NCI-H146 treated with DMSO at 0.1 percent for 48 hours (cell line): ENCODE data around the gene RBM42.
A peak's percentile ranks its signal among the peaks of the same experiment; 100 is the strongest.
"Not testable (repeated sequence)": the region's sequence is repeated elsewhere in the genome, so short reads cannot be mapped to it uniquely, and the experiment has no call there.

Source experiments
- DNase-seq: peaks from one replicate; lab custom pipeline; 2025; ENCODE audit not compliant: unreplicated experiment; lab: John Stamatoyannopoulos, UW

Gene RBM42

DNA sequence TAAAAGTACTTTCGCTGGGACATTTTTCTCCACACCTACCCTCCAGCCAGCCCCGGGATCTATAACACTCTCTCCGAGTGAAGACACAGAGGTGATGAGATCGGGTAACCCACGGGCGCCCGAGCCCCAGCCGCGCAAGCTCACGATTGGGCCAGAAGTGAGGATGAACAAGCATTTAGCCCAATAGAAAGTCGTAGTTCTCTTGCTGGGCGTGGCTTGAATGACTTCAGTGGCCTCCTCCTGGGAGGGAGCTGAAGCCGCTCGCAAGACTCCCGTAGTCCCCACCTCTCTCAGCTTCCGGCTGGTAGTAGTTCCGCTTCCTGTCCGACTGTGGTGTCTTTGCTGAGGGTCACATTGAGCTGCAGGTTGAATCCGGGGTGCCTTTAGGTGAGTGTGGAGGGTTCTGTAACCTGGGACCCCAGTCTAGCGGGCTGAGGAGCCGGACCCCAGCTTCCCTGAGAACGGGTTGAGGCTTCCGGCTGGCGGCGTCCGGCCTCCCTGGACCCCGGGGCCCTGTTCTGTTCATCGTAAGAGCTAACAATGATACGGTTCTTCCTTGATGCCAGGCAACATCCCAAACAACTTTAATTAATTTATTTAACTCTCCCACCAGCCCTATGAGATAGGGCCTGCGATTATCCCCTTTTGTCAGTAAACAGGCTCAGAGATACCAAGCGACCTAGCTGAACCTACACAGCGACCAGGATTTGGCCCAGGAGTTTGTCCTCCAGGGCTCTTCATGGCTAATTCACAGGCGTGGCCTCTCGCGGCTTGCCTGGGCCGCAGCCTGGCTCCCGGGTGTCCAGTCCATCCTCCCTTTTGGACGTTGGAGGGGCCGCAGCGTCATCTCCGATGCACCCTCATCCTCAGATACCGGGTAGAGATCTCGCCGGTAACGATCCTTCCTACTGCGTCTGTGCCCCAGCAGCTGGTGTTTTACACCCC is 19.5 kb downstream of the RBM42 start, which contains the start of gene COX6B1:
Gene COX6B1, plus strand, starts transcription at position 307 of the 945 bp plus-strand sequence. CDS start 2,921 bp downstream, outside the sequence.
- DNase-seq = peak; percentile 98

GRCh38 chr19:35650581-35650980 is 21.7 kb downstream of the RBM42 start:
- no peak for DNase-seq

DNA sequence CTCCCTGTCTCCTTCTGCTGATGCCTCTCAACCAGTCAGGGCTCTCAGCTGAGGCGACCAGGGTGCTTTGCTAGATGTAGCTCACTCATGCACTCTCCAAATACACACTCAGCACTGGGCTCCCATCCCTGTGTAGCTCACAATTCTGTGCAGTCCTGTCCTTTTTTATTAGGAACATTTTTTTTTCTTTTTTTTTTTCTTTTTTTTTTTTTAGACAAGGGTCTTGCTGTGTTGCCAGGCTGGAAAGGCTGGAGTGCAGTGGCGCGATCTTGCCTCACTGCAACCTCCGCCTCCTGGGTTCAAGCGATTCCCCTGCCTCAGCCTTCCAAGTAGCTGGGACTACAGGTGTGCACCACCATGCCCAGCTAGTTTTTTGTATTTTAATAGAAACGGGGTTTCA is 26.0 kb downstream of the RBM42 start:
- DNase-seq = not testable (repeated sequence)

- no peak for DNase-seq
Observed at GRCh38 chr19:35655600-35655999, 26.8 kb downstream of the RBM42 start.

DNA sequence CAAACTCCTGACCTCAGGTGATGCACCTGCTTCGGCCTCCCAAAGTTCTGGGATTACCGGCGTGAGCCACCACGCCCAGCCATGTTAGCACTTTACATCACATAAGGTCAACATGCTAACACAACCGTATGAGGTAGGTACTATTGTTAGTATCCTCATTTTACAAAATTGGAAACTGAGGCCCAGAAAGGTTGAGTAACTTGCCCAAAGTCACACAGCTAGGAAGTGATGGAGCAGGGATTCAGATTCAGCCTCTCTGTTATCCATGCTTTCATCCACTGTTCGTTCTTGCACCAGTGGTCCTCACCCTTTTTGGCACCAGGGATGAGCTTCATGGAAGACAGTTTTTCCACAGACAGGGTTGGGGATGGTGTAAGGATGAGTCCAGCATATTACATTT is 27.9 kb downstream of the RBM42 start:
- no peak for DNase-seq

GRCh38 chr19:35657904-35658700 is 29.3 kb downstream of the RBM42 start:
- no peak for DNase-seq

DNA sequence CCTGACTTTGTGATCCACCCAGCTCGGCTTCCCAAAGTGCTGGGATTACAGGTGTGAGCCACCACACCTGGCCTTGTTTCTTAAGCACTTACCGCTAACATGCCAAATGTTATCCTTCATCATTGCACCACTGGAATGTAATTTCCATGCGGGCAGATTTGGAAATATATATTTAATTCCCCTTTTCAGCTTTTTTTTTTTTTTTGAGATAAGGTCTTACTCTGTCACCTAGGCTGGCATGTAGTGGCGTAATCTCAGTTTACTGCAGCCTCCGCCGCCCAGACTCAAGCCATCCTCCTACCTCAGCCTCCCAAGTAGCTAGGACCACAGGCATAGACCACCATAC is 33.1 kb downstream of the RBM42 start:
- no peak for DNase-seq

- no peak for DNase-seq
Observed at GRCh38 chr19:35663981-35664380, 35.1 kb downstream of the RBM42 start.

- DNase-seq = no peak
Observed at GRCh38 chr19:35665157-35665556, 36.3 kb downstream of the RBM42 start.

GRCh38 chr19:35665604-35666003 is 36.8 kb downstream of the RBM42 start:
- no peak for DNase-seq

- DNase-seq = no peak
Observed at GRCh38 chr19:35666251-35666913, 37.5 kb downstream of the RBM42 start, which contains the start of gene UPK1A. TSS of gene UPK1A (plus strand) at chr19:35666517. CDS start at chr19:35666813, 296 bp downstream.

- DNase-seq = no peak
Observed at GRCh38 chr19:35669566-35669965, 40.7 kb downstream of the RBM42 start.

DNA sequence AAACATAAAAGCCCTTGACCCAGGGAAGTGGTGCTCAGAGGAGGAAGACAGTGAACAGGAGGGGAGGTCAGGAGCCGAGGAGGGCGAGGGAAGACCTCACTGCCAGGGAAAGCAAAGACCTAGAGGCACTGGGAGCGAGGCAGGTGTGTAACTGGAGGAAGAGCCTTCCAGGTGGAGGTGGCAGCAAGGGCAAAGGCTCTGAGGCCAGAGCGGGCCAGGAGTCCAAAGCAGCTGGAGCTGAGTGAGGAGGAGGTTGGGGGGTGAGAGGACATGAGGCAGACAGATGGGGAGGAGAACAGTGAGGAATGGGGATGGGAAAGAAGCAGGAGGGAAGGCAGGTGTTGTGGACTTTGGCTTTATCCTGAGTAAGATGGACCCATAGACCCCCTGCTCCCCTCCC is 41.1 kb downstream of the RBM42 start:
- no peak for DNase-seq

- DNase-seq = no peak
Observed at GRCh38 chr19:35670686-35671085, 41.9 kb downstream of the RBM42 start.

- DNase-seq = peak; percentile 75
Observed at GRCh38 chr19:35671818-35672217, 43.0 kb downstream of the RBM42 start.

- DNase-seq = peak; percentile 43
Observed at GRCh38 chr19:35673121-35673804, 44.4 kb downstream of the RBM42 start.

GRCh38 chr19:35675589-35676140 is 46.8 kb downstream of the RBM42 start:
- no peak for DNase-seq
